Daoy (cell line): Measurements from ENCODE around the gene TREML1. TPM values are rescaled to one million over a fixed set of nuclear protein-coding genes. Genes with fewer than 3 reads are reported as not detected.

Experiments used
- DNase-seq: peaks from one replicate; pipeline ENCODE4 v3.0.0-alpha.2; 2015; ENCODE audit warnings: low read depth
- total RNA-seq: library from RNA; depleted of rRNA; stranded (reverse); fragments of >200 nt; shearing (Covaris generic); gene quantifications from 2 replicates; pipeline ENCODE4 v1.2.3, GENCODE V29; 2014

TREML1 gene
- total RNA-seq, 1 experiment from 2014 or later = not detected

- DNase-seq = no peak
Measured at GRCh38 chr6:41179163-41179562, 25.0 kb upstream of the TREML1 start.

GRCh38 chr6:41177695-41178094, 23.5 kb upstream of the TREML1 start:
- DNase-seq = no peak

GRCh38 chr6:41177287-41177686, 23.1 kb upstream of the TREML1 start:
- no peak for DNase-seq

- no peak for DNase-seq
Measured at GRCh38 chr6:41176189-41176588, 22.0 kb upstream of the TREML1 start.

- DNase-seq = no peak
Measured at GRCh38 chr6:41175084-41175483, 20.9 kb upstream of the TREML1 start.

GRCh38 chr6:41174610-41175009, 20.5 kb upstream of the TREML1 start:
- DNase-seq = no peak

GRCh38 chr6:41171908-41172307, 17.8 kb upstream of the TREML1 start:
- DNase-seq = no peak

- DNase-seq = no peak
Measured at GRCh38 chr6:41170547-41171160, 16.5 kb upstream of the TREML1 start.

GRCh38 chr6:41167173-41167963, 13.2 kb upstream of the TREML1 start:
- no peak for DNase-seq

GRCh38 chr6:41164551-41165120, 10.5 kb upstream of the TREML1 start:
- DNase-seq = no peak

- DNase-seq = no peak
Measured at GRCh38 chr6:41163419-41163717, 9.2 kb upstream of the TREML1 start.

GRCh38 chr6:41162687-41163418, 8.7 kb upstream of the TREML1 start, which contains the start of gene TREM2:
Gene TREM2, minus strand, starts transcription at chr6:41163116. Its CDS starts 34 bp downstream, at chr6:41163082.
- DNase-seq = no peak

- DNase-seq = no peak
Measured at GRCh38 chr6:41161851-41162552, 7.9 kb upstream of the TREML1 start.

GRCh38 chr6:41161380-41161779, 7.2 kb upstream of the TREML1 start:
- DNase-seq = no peak

GRCh38 chr6:41160933-41161332, 6.8 kb upstream of the TREML1 start:
- no peak for DNase-seq

GRCh38 chr6:41159415-41160082, 5.4 kb upstream of the TREML1 start:
- no peak for DNase-seq

GRCh38 chr6:41157323-41157722, 3.2 kb upstream of the TREML1 start:
- no peak for DNase-seq

GRCh38 chr6:41156771-41157170, 2.6 kb upstream of the TREML1 start:
- no peak for DNase-seq

GRCh38 chr6:41156001-41156400, 1.9 kb upstream of the TREML1 start:
- DNase-seq = no peak

- DNase-seq = no peak
Measured at GRCh38 chr6:41155132-41155805, 1.1 kb upstream of the TREML1 start.

GRCh38 chr6:41153451-41153850, 696 bp downstream of the TREML1 start:
- DNase-seq = no peak
